ENCODE measurements around the gene ANOS1. TPM values are rescaled to one million over a fixed set of nuclear protein-coding genes. Genes with fewer than 3 reads are reported as not detected.

ANOS1 gene
- total and polyA plus RNA-seq, 2 of the 8 experiments (the other 6 are each of a cell fraction or from before 2014, with no cell fraction given): 34.4 to 59.0 TPM

DNA sequence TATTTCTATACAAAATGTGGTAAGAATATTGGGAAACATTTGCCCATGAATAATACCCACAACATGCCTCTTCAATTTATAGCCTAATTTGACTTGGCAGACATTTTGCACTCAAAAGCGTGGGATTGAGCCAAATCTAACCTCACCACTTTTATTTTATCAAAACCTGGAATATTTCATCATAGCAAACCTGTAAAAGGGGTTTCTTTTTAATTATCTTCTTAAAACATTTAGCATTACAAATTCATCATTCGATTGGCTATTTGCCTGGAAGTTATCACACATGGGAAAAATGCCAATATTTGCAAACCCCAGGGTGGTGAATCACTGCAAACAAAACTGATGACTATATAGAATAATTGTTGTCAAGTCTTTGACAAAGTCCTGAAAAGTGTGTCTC is 211.1 kb downstream of the ANOS1 start:
- TF ChIP-seq TCF12 (IDR thresholded peaks at IDR 0.05; ENCODE audit: low read depth, low read length) (no peak), TEAD4 (IDR thresholded peaks at IDR 0.05; ENCODE audit: low read depth, low read length) (no peak)
- TF ChIP-seq, protein P1, sequence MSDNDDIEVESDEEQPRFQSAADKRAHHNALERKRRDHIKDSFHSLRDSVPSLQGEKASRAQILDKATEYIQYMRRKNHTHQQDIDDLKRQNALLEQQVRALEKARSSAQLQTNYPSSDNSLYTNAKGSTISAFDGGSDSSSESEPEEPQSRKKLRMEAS (IDR thresholded peaks at IDR 0.05): no peak
- H2AK5ac ChIP-seq (ENCODE audit: low read depth, low read length): no peak overlapping the region
- no peaks in the 10 kb centered on the region for H3K79me1 ChIP-seq (ENCODE audit: low read depth, low read length)
- no peaks in the 10 kb centered on the region for H3K9me3 ChIP-seq (ENCODE audit: insufficient read depth in 2 of 2, low read depth in 1 of 2, low read length in 1 of 2)
- no peak overlapping the region for H2BK5ac ChIP-seq (ENCODE audit: low read depth, low read length)
- H2BK12ac ChIP-seq (ENCODE audit: low read depth, low read length): no peak overlapping the region
- H2BK120ac ChIP-seq (replicated peaks; ENCODE audit: low read depth, low read length): no peak overlapping the region
- DNase-seq (ENCODE audit: low read depth in 1 of 2, low spot score in 2 of 2) (no peak), FAIRE-seq (no peak)
- H3K79me2 ChIP-seq (ENCODE audit: control insufficient read depth in 1 of 2, insufficient read depth in 2 of 2, low read length in 2 of 2): no peaks in the 10 kb centered on the region
- CTCF ChIA-PET (ENCODE audit: partially characterized antibody): no interaction called here
- no peak overlapping the region for H2BK15ac ChIP-seq (ENCODE audit: low read length)
- no peak overlapping the region for H3K4me3 ChIP-seq (ENCODE audit: extremely low read depth in 1 of 4, insufficient read depth in 2 of 4, low read depth in 3 of 4, low read length in 4 of 4)
- no peak overlapping the region for H4K5ac ChIP-seq (ENCODE audit: insufficient read length, low read depth, low read length)
- H3K4ac ChIP-seq (replicated peaks; ENCODE audit: insufficient read length, low read depth, low read length): no peak overlapping the region
- no peaks in the 10 kb centered on the region for H3K27me3 ChIP-seq (replicated peaks in 1 of 4; ENCODE audit: control insufficient read depth in 3 of 4, extremely low read depth in 1 of 4, insufficient read depth in 3 of 4, low read length in 3 of 4)
- no peak overlapping the region for H3K9ac ChIP-seq (replicated peaks in 1 of 4; ENCODE audit: extremely low read depth in 1 of 4, low read depth in 3 of 4, low read length in 3 of 4)
- no peaks in the 10 kb centered on the region for H3K4me1 ChIP-seq (replicated peaks in 1 of 4; ENCODE audit: control insufficient read depth in 3 of 4, insufficient read depth in 4 of 4, low read length in 3 of 4)
- no peak overlapping the region for H3K23ac ChIP-seq (ENCODE audit: insufficient read length)
- no peak overlapping the region for H3K18ac ChIP-seq (ENCODE audit: extremely low read depth, low read length)
- H3K27ac ChIP-seq (ENCODE audit: low read depth, low read length): no peak overlapping the region
- H3K23me2 ChIP-seq (ENCODE audit: low read depth, low read length): no peaks in the 10 kb centered on the region
- no peak overlapping the region for H4K8ac ChIP-seq (ENCODE audit: extremely low read depth, insufficient read depth, low read length)
- no peaks in the 10 kb centered on the region for H4K20me1 ChIP-seq (replicated peaks in 1 of 2; ENCODE audit: control insufficient read depth in 1 of 2, insufficient read depth in 2 of 2, low read length in 2 of 2)
- POLR2A ChIA-PET (ENCODE audit: partially characterized antibody): no interaction called here
- H3K56ac ChIP-seq (replicated peaks; ENCODE audit: insufficient read length, low read depth, low read length): no peak overlapping the region
- H2BK20ac ChIP-seq (ENCODE audit: low read length): no peak overlapping the region
- H3K14ac ChIP-seq (ENCODE audit: insufficient read length): no peak overlapping the region
- H2AFZ ChIP-seq (ENCODE audit: low read length): no peak overlapping the region
- 90% methylated on average over 2 of the region's 2 CpGs; no CpG with 5 or more reads in 1 of the 2 experiments for WGBS, 2 experiments (ENCODE audit: extremely low coverage in 1 of 2, insufficient coverage in 1 of 2, insufficient read length in 1 of 2, insufficient replicate concordance in 2 of 2, low coverage in 1 of 2, low lambda C conversion rate in 2 of 2, missing lambda C conversion rate in 1 of 2)
- no peaks in the 10 kb centered on the region for H3K36me3 ChIP-seq (ENCODE audit: control insufficient read depth in 2 of 4, insufficient read depth in 4 of 4, low read length in 3 of 4)
- H4K91ac ChIP-seq (replicated peaks; ENCODE audit: insufficient read length, low read length): no peak overlapping the region
- no peak overlapping the region for H3K4me2 ChIP-seq (ENCODE audit: insufficient read depth in 1 of 2, low read depth in 2 of 2, low read length in 2 of 2)
